ENCODE measurements around the gene ZNF33B. TPM values are rescaled to one million over a fixed set of nuclear protein-coding genes. Genes with fewer than 3 reads are reported as not detected.

Gene ZNF33B
- total and polyA plus RNA-seq, 9 of the 15 experiments (the other 6 are each of a cell fraction or from before 2014, with no cell fraction given) = 6.9 to 23.9 (median 15.4) TPM

DNA sequence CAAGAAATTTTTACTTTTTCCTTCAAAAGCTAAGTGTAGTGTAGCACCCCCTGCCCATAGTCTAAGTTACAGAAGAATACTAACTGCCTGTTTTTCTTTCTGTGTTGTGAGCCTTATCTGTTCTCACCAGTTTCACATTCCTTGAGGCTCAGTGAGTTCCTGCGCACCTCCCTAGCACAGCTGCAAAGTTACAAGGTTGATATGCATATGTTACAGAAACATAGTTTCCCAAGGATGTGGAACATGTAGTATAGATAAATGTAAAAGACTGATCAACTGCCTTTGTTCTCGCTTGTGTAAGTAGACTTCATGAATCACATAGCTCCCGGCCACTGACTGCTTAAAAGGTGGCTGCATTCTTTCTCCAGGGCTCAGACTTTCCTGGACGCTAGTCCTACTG is 6.7 kb upstream of the ZNF33B start (continued):
- TF ChIP-seq, protein P1, sequence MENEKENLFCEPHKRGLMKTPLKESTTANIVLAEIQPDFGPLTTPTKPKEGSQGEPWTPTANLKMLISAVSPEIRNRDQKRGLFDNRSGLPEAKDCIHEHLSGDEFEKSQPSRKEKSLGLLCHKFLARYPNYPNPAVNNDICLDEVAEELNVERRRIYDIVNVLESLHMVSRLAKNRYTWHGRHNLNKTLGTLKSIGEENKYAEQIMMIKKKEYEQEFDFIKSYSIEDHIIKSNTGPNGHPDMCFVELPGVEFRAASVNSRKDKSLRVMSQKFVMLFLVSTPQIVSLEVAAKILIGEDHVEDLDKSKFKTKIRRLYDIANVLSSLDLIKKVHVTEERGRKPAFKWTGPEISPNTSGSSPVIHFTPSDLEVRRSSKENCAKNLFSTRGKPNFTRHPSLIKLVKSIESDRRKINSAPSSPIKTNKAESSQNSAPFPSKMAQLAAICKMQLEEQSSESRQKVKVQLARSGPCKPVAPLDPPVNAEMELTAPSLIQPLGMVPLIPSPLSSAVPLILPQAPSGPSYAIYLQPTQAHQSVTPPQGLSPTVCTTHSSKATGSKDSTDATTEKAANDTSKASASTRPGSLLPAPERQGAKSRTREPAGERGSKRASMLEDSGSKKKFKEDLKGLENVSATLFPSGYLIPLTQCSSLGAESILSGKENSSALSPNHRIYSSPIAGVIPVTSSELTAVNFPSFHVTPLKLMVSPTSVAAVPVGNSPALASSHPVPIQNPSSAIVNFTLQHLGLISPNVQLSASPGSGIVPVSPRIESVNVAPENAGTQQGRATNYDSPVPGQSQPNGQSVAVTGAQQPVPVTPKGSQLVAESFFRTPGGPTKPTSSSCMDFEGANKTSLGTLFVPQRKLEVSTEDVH (IDR thresholded peaks at IDR 0.05; ENCODE audit: low read depth, partially characterized antibody) = no peak
- no peak for TF ChIP-seq ZNF79 (CRISPR knock-in tag; IDR thresholded peaks at IDR 0.05; ENCODE audit: low read depth)
- no peak for TF ChIP-seq DNMT1 (IDR thresholded peaks at IDR 0.05)
- no peak for TF ChIP-seq POLR2G (IDR thresholded peaks at IDR 0.05; ENCODE audit: low read depth, low read length)
- no peak for TF ChIP-seq PCBP2 (IDR thresholded peaks at IDR 0.05; ENCODE audit: low read depth, low read length, poor library complexity, severe bottlenecking)
- peak; percentile 31; the same call in 1 of the 2 replicates for TF ChIP-seq EP400 (IDR thresholded peaks at IDR 0.05)
- TF ChIP-seq MIER1 (IDR thresholded peaks at IDR 0.05; ENCODE audit: low read depth) = no peak
- no peak for TF ChIP-seq KDM5B (IDR thresholded peaks at IDR 0.05; ENCODE audit: insufficient replicate concordance, low read depth, low read length)
- TF ChIP-seq XRCC4 (IDR thresholded peaks at IDR 0.05; ENCODE audit: extremely low read depth, insufficient read depth, insufficient read length) = no peak
- TF ChIP-seq ZNF3 (CRISPR knock-in tag; IDR thresholded peaks at IDR 0.05) = no peak
- TF ChIP-seq PHF20 (IDR thresholded peaks at IDR 0.05; ENCODE audit: partially characterized antibody) = no peak
- TF ChIP-seq BRCA1 (IDR thresholded peaks at IDR 0.05) = no peak
- no peak for TF ChIP-seq BRCA1 (CRISPR knock-in tag; IDR thresholded peaks at IDR 0.05)
- TF ChIP-seq, protein P2, sequence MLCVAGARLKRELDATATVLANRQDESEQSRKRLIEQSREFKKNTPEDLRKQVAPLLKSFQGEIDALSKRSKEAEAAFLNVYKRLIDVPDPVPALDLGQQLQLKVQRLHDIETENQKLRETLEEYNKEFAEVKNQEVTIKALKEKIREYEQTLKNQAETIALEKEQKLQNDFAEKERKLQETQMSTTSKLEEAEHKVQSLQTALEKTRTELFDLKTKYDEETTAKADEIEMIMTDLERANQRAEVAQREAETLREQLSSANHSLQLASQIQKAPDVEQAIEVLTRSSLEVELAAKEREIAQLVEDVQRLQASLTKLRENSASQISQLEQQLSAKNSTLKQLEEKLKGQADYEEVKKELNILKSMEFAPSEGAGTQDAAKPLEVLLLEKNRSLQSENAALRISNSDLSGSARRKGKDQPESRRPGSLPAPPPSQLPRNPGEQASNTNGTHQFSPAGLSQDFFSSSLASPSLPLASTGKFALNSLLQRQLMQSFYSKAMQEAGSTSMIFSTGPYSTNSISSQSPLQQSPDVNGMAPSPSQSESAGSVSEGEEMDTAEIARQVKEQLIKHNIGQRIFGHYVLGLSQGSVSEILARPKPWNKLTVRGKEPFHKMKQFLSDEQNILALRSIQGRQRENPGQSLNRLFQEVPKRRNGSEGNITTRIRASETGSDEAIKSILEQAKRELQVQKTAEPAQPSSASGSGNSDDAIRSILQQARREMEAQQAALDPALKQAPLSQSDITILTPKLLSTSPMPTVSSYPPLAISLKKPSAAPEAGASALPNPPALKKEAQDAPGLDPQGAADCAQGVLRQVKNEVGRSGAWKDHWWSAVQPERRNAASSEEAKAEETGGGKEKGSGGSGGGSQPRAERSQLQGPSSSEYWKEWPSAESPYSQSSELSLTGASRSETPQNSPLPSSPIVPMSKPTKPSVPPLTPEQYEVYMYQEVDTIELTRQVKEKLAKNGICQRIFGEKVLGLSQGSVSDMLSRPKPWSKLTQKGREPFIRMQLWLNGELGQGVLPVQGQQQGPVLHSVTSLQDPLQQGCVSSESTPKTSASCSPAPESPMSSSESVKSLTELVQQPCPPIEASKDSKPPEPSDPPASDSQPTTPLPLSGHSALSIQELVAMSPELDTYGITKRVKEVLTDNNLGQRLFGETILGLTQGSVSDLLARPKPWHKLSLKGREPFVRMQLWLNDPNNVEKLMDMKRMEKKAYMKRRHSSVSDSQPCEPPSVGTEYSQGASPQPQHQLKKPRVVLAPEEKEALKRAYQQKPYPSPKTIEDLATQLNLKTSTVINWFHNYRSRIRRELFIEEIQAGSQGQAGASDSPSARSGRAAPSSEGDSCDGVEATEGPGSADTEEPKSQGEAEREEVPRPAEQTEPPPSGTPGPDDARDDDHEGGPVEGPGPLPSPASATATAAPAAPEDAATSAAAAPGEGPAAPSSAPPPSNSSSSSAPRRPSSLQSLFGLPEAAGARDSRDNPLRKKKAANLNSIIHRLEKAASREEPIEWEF (CRISPR knock-in tag; IDR thresholded peaks at IDR 0.05) = 0 out of 2 replicates have a peak, but pooled peaks have one; percentile 68
- TF ChIP-seq, protein P3, sequence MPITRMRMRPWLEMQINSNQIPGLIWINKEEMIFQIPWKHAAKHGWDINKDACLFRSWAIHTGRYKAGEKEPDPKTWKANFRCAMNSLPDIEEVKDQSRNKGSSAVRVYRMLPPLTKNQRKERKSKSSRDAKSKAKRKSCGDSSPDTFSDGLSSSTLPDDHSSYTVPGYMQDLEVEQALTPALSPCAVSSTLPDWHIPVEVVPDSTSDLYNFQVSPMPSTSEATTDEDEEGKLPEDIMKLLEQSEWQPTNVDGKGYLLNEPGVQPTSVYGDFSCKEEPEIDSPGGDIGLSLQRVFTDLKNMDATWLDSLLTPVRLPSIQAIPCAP (CRISPR knock-in tag; IDR thresholded peaks at IDR 0.05; ENCODE audit: borderline replicate concordance) = no peak
